Spleen (tissue), 7 donors: ENCODE data around the gene MINK1.

Experiments used
- POLR2A ChIP-seq, 3 donors: fragments of 450-650 bp; IDR thresholded peaks; one replicate each; pipeline ENCODE4 v1.5.1; 2017; ENCODE audit warnings: antibody characterized with exemption in 3 of 3, mild to moderate bottlenecking in 1 of 3
- POLR2AphosphoS5 ChIP-seq, 3 donors: sonication (generic); formaldehyde crosslinking; IDR thresholded peaks; one replicate each; pipeline ENCODE4 v1.5.1; 2017; ENCODE audit warnings: antibody characterized with exemption in 3 of 3
- TF ChIP-seq, protein P1 (sequence below), 11 experiments: fragments of 200-600 bp in 7 of 11; fragments of 450-650 bp in 4 of 11; sonication (generic) in 4 of 11; IDR thresholded peaks in 8 of 11; conservative IDR thresholded peaks in 3 of 11; 1 replicate in 7 of 11; 2 replicates in 4 of 11; pipeline versions ENCODE4 v1.4.0 to v1.8.0; 2016 to 2021; ENCODE audit warnings: antibody characterized with exemption in 11 of 11, inconsistent platforms in 4 of 11, mild to moderate bottlenecking in 1 of 11
- donor health status: DM: no; HTN: no; CAD: no; lungs with moderate emphysema.
- donor health status: DM: no; HTN: no; CAD: no.
- donor health status: DM: no; HTN: no; CAD: no.

DNA sequence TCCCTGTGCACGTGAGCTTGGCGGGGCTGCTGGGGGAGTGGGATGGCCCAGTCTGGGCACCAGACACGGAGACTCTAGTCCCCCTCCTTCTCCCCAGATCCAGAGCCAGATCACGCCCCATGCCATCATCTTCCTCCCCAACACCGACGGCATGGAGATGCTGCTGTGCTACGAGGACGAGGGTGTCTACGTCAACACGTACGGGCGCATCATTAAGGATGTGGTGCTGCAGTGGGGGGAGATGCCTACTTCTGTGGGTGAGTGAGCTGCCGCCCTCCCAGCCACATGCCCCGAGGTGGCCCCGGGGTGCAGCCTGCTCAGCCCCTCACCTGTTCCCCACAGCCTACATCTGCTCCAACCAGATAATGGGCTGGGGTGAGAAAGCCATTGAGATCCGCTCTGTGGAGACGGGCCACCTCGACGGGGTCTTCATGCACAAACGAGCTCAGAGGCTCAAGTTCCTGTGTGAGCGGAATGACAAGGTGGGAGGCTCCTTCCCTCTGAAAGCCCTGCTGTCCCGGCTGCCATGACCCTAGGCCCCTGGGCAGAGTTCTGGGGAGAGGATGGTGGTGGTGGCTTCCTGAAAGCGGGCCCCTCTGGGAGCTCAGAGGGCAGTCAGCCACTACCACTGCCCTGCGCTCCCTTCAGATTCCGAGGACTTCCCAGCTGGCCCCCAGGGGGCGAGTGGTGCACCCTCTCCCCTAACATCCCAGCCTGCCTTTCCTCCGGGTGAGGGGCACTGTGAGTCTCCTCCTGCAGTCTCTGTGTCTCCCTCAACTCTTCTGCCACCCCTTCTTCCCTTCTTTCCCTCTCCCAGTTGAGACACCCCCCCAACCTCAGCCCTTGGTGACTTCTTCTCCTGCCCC lies 63.4 kb downstream of the MINK1 start:
- TF ChIP-seq, protein P1, sequence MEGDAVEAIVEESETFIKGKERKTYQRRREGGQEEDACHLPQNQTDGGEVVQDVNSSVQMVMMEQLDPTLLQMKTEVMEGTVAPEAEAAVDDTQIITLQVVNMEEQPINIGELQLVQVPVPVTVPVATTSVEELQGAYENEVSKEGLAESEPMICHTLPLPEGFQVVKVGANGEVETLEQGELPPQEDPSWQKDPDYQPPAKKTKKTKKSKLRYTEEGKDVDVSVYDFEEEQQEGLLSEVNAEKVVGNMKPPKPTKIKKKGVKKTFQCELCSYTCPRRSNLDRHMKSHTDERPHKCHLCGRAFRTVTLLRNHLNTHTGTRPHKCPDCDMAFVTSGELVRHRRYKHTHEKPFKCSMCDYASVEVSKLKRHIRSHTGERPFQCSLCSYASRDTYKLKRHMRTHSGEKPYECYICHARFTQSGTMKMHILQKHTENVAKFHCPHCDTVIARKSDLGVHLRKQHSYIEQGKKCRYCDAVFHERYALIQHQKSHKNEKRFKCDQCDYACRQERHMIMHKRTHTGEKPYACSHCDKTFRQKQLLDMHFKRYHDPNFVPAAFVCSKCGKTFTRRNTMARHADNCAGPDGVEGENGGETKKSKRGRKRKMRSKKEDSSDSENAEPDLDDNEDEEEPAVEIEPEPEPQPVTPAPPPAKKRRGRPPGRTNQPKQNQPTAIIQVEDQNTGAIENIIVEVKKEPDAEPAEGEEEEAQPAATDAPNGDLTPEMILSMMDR (IDR thresholded peaks at IDR 0.05 in 8 of 11, conservative IDR thresholded peaks at IDR 0.05 in 3 of 11): no peak
- TF ChIP-seq POLR2A (IDR thresholded peaks at IDR 0.05) (no peak), POLR2AphosphoS5 (IDR thresholded peaks at IDR 0.05) (no peak)
